BLaER1 (cell line): Measurements from ENCODE around the gene EIPR1.

Source experiments
- H3K27ac ChIP-seq: shearing (Covaris generic); formaldehyde crosslinking; 2 replicates; pipeline ENCODE4 v1.8.1; 2022
- H3K27me3 ChIP-seq: shearing (Covaris generic); formaldehyde crosslinking; 2 replicates; pipeline ENCODE4 v1.8.1; 2022
- H3K36me3 ChIP-seq: shearing (Covaris generic); formaldehyde crosslinking; 2 replicates; pipeline ENCODE4 v1.8.1; 2022
- H3K4me1 ChIP-seq: shearing (Covaris generic); formaldehyde crosslinking; 2 replicates; pipeline ENCODE4 v1.8.1; 2022
- H3K4me2 ChIP-seq: shearing (Covaris generic); formaldehyde crosslinking; 2 replicates; pipeline ENCODE4 v1.8.1; 2022
- H3K4me3 ChIP-seq: shearing (Covaris generic); formaldehyde crosslinking; 2 replicates; pipeline ENCODE4 v1.8.1; 2022
- H3K9ac ChIP-seq: shearing (Covaris generic); formaldehyde crosslinking; 2 replicates; pipeline ENCODE4 v1.8.1; 2022
- H3K9me3 ChIP-seq: shearing (Covaris generic); formaldehyde crosslinking; 2 replicates; pipeline ENCODE4 v1.8.1; 2022
- H4K20me1 ChIP-seq: shearing (Covaris generic); formaldehyde crosslinking; 2 replicates; pipeline ENCODE4 v1.8.1; 2022
- Cebpa-rat ChIP-seq: shearing (Covaris generic); IDR thresholded peaks from 2 replicates; pipeline ENCODE4 v1.8.1; 2022

EIPR1 gene

GRCh38 chr2:3405307-3405706 lies 27.7 kb upstream of the EIPR1 start:
- Histone ChIP-seq H3K27ac (no peak overlapping the region), H3K36me3 (peaks cover 76% of the 10 kb centered on the region), H4K20me1 (peaks cover 10% of the 10 kb centered on the region; the same call in 1 of the 2 replicates), H3K4me2 (no peak overlapping the region), H3K4me3 (no peak overlapping the region), H3K4me1 (peaks cover 23% of the 10 kb centered on the region), H3K9ac (no peak overlapping the region), H3K27me3 (no peaks in the 10 kb centered on the region), H3K9me3 (no peaks in the 10 kb centered on the region)
- no peak for TF ChIP-seq Cebpa-rat

GRCh38 chr2:3404349-3404894 lies 26.8 kb upstream of the EIPR1 start:
- Histone ChIP-seq H3K9ac (no peak overlapping the region), H4K20me1 (peaks cover 16% of the 10 kb centered on the region; the same call in 1 of the 2 replicates), H3K27ac (no peak overlapping the region), H3K36me3 (peaks cover 82% of the 10 kb centered on the region), H3K4me2 (no peak overlapping the region), H3K9me3 (no peaks in the 10 kb centered on the region), H3K27me3 (no peaks in the 10 kb centered on the region), H3K4me3 (no peak overlapping the region), H3K4me1 (peaks cover 17% of the 10 kb centered on the region)
- TF ChIP-seq Cebpa-rat, result no peak

DNA sequence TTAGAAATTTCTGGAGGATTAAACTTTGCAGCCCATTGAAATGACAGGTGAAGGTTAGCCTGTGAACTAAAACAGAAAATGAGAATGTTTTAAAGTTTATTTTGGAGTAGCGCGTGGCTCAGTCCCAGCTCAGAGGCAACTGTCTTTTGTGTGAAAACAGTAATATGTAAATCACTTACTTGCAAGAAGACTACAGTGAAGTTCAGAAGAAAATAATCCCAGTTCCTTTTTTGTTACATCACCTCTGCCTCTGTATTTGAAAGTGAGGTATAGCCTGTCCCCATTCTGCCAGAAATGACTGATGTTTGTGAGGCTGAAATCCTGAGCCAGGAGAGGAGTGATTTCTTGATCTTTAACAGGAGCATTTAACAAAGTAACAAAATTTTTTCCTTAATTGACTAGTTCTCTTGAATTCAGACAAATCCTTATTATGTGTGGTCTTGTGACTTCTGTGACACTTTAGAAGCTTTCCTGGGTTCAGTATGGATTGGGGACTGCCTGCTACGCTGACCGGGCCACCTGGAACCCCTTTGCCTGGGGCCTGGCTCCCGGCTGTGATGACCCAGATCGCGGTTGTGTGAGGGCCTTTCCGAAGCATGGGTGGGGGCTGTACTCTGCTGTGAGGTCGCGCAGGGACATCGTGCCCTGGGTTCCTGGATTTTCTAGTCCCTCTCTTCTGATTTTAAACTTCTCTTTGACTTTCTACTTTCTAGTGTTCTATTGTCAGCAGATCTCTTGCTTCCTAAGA lies 26.1 kb upstream of the EIPR1 start:
- Histone ChIP-seq H3K4me2 (no peak overlapping the region), H3K9me3 (no peaks in the 10 kb centered on the region), H3K36me3 (peaks cover 82% of the 10 kb centered on the region), H3K4me3 (no peak overlapping the region), H3K9ac (no peak overlapping the region), H3K27ac (no peak overlapping the region), H3K27me3 (no peaks in the 10 kb centered on the region), H3K4me1 (peaks cover 13% of the 10 kb centered on the region), H4K20me1 (peaks cover 16% of the 10 kb centered on the region; the same call in 1 of the 2 replicates)
- no peak for TF ChIP-seq Cebpa-rat

DNA sequence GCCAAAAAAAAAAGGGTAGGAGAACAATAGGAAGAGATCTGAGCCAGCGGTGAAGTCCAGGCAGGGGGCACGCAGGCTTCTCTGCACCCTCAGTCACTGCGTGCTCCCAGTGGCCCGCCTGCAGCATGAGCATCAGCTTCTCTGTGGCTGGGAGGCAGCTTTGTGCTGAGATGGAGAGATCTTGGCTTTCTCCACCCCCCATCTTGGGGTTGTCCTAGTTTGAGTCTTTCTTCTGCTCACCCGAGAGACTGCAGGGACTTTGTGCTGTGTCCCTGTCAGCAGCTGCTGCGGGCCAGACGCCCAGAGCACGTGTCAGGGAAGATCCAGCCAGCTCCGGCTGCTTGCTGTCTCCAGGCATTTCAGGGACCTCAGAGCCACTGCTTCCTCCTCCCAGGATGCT lies 22.2 kb upstream of the EIPR1 start:
- Histone ChIP-seq H3K9me3 (peaks cover 22% of the 10 kb centered on the region), H4K20me1 (peaks cover 16% of the 10 kb centered on the region; the same call in 1 of the 2 replicates), H3K4me2 (no peak overlapping the region), H3K27ac (no peak overlapping the region), H3K4me1 (0 out of 2 replicates have a peak, but pooled peaks cover 3% of the 10 kb centered on the region), H3K9ac (no peak overlapping the region), H3K36me3 (peaks cover 86% of the 10 kb centered on the region), H3K4me3 (no peak overlapping the region), H3K27me3 (no peaks in the 10 kb centered on the region)
- no peak for TF ChIP-seq Cebpa-rat

DNA sequence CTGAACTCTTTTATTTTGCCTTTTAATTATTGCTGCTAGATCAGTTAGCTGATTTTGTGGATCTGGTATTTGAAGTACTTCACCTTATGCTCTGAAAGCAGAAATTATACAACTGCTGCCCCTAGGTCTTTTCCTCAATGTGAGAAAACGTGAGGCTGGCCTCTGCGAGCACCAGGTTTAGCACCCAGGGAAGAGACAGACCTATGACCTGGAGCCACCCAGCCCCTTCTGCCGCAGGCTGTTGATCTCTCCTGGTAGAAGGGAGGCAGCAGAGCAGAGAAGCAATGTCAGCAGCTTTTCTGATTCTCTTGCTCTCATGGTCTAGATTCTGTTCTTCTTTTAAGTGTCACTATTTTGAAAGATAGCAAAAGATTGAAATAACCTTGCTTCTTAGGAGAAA lies 21.8 kb upstream of the EIPR1 start:
- H3K4me3 ChIP-seq, result no peak overlapping the region
- no peaks in the 10 kb centered on the region for H3K27me3 ChIP-seq
- H3K9ac ChIP-seq, result no peak overlapping the region
- TF ChIP-seq Cebpa-rat, result no peak
- H3K9me3 ChIP-seq, result peaks cover 24% of the 10 kb centered on the region
- H3K36me3 ChIP-seq, result peaks cover 83% of the 10 kb centered on the region
- H3K4me2 ChIP-seq, result no peak overlapping the region
- H3K27ac ChIP-seq, result no peak overlapping the region
- peaks cover 16% of the 10 kb centered on the region; the same call in 1 of the 2 replicates for H4K20me1 ChIP-seq
- 0 out of 2 replicates have a peak, but pooled peaks cover 3% of the 10 kb centered on the region for H3K4me1 ChIP-seq

GRCh38 chr2:3398857-3399256 lies 21.2 kb upstream of the EIPR1 start:
- Histone ChIP-seq H3K27ac (no peak overlapping the region), H3K36me3 (peaks cover 83% of the 10 kb centered on the region)

GRCh38 chr2:3396920-3397559 lies 19.4 kb upstream of the EIPR1 start:
- Histone ChIP-seq H3K4me3 (no peak overlapping the region), H3K9ac (no peak overlapping the region), H3K4me1 (no peaks in the 10 kb centered on the region), H3K9me3 (peaks cover 30% of the 10 kb centered on the region), H3K27me3 (no peaks in the 10 kb centered on the region), H4K20me1 (peaks cover 17% of the 10 kb centered on the region; the same call in 1 of the 2 replicates), H3K4me2 (no peak overlapping the region), H3K27ac (no peak overlapping the region), H3K36me3 (peaks cover 85% of the 10 kb centered on the region)
- TF ChIP-seq Cebpa-rat, result no peak

More at GRCh38 chr2:3398857-3399256, 21.2 kb upstream of the EIPR1 start:
- H3K4me1 ChIP-seq, result 0 out of 2 replicates have a peak, but pooled peaks cover 3% of the 10 kb centered on the region
- no peak overlapping the region for H3K4me3 ChIP-seq
- H3K9ac ChIP-seq, result no peak overlapping the region
- no peak overlapping the region for H3K4me2 ChIP-seq
- no peak for TF ChIP-seq Cebpa-rat
- no peaks in the 10 kb centered on the region for H3K27me3 ChIP-seq
- H3K9me3 ChIP-seq, result peaks cover 29% of the 10 kb centered on the region
- H4K20me1 ChIP-seq, result peaks cover 16% of the 10 kb centered on the region; the same call in 1 of the 2 replicates

GRCh38 chr2:3392216-3392615 lies 14.6 kb upstream of the EIPR1 start:
- Histone ChIP-seq H3K4me1 (no peaks in the 10 kb centered on the region), H3K9ac (no peak overlapping the region), H3K27ac (no peak overlapping the region), H3K9me3 (peaks cover 32% of the 10 kb centered on the region), H3K4me3 (no peak overlapping the region), H3K4me2 (no peak overlapping the region), H3K27me3 (no peaks in the 10 kb centered on the region), H3K36me3 (peaks cover 90% of the 10 kb centered on the region), H4K20me1 (peaks cover 25% of the 10 kb centered on the region; the same call in 1 of the 2 replicates)
- no peak for TF ChIP-seq Cebpa-rat

GRCh38 chr2:3390041-3390440 lies 12.4 kb upstream of the EIPR1 start:
- no peak for TF ChIP-seq Cebpa-rat
- H3K36me3 ChIP-seq, result peaks cover 82% of the 10 kb centered on the region
- H4K20me1 ChIP-seq, result peaks cover 25% of the 10 kb centered on the region; the same call in 1 of the 2 replicates
- H3K4me1 ChIP-seq, result peaks cover 4% of the 10 kb centered on the region; the same call in 1 of the 2 replicates
- H3K27me3 ChIP-seq, result no peaks in the 10 kb centered on the region
- no peak overlapping the region for H3K9ac ChIP-seq
- H3K27ac ChIP-seq, result no peak overlapping the region
- peaks cover 13% of the 10 kb centered on the region for H3K9me3 ChIP-seq
- no peak overlapping the region for H3K4me3 ChIP-seq
- no peak overlapping the region for H3K4me2 ChIP-seq

- Histone ChIP-seq H3K9me3 (peaks cover 9% of the 10 kb centered on the region), H3K4me2 (no peak overlapping the region), H3K27ac (no peak overlapping the region), H4K20me1 (peaks cover 25% of the 10 kb centered on the region; the same call in 1 of the 2 replicates), H3K9ac (no peak overlapping the region), H3K4me1 (peaks cover 4% of the 10 kb centered on the region; the same call in 1 of the 2 replicates), H3K36me3 (peaks cover 77% of the 10 kb centered on the region), H3K27me3 (no peaks in the 10 kb centered on the region), H3K4me3 (no peak overlapping the region)
- no peak for TF ChIP-seq Cebpa-rat
Measured at GRCh38 chr2:3389193-3389592, 11.6 kb upstream of the EIPR1 start.
